HEK293 (cell line): ENCODE measurements around the gene CMPK1.

Experiments
- CTCF ChIA-PET: fragments of 350-600 bp; formaldehyde crosslinking; extraction: SDS; loops from one replicate; lab custom pipeline; 2021; ENCODE audit warnings: antibody characterized with exemption; lab: Yijun Ruan, JAX
- POLR2A ChIA-PET: fragments of 300-600 bp; formaldehyde crosslinking; extraction: SDS; loops from one replicate; lab custom pipeline; 2020; ENCODE audit warnings: antibody characterized with exemption, inconsistent platforms; lab: Yijun Ruan, JAX
- H3K27ac ChIP-seq: fragments of 200-500 bp; sonication (Bioruptor generic); 2 replicates; pipeline ENCODE4 v1.5.1; 2014; ENCODE audit warnings: low read depth, low read length, control low read depth, inconsistent platforms; ENCODE audit errors: extremely low read depth
- H3K36me3 ChIP-seq, 2 experiments: fragments of 200-500 bp in 1 of 2; sonication (Bioruptor generic) in 1 of 2; 1 replicate in 1 of 2; 2 replicates in 1 of 2; pipeline ENCODE4 v1.5.1; 2014 to 2017; ENCODE audit warnings: inconsistent platforms in 2 of 2, low read length in 2 of 2; ENCODE audit not compliant: control insufficient read depth in 2 of 2, insufficient read depth in 1 of 2
- H3K4me1 ChIP-seq: fragments of 200-500 bp; sonication (Bioruptor generic); 2 replicates; pipeline ENCODE4 v1.5.1; 2014; ENCODE audit warnings: mild to moderate bottlenecking, low read length, inconsistent platforms; ENCODE audit not compliant: control insufficient read depth, insufficient read depth
- H3K4me3 ChIP-seq: 2 replicates; pipeline ENCODE4 v1.5.1; 2011; ENCODE audit warnings: low read depth, mild to moderate bottlenecking, control low read depth, low read length, moderate library complexity
- H3K9me3 ChIP-seq: fragments of 200-500 bp; sonication (Bioruptor generic); 2 replicates; pipeline ENCODE4 v1.5.1; 2014; ENCODE audit warnings: low read depth, low read length, inconsistent platforms; ENCODE audit not compliant: control insufficient read depth, insufficient read depth
- SCRT2 ChIP-seq: fragments of 450-650 bp; formaldehyde crosslinking; IDR thresholded peaks from 2 replicates; pipeline ENCODE4 v1.5.1; 2016; ENCODE audit warnings: missing biosample characterization, missing genetic modification characterization
- ZBTB17 ChIP-seq: fragments of 450-650 bp; formaldehyde crosslinking; IDR thresholded peaks from 2 replicates; pipeline ENCODE4 v1.5.1; 2016; ENCODE audit warnings: missing biosample characterization, missing genetic modification characterization
- ZFP69B ChIP-seq: fragments of 450-650 bp; formaldehyde crosslinking; IDR thresholded peaks from 2 replicates; pipeline ENCODE4 v1.5.1; 2016; ENCODE audit warnings: missing biosample characterization, missing genetic modification characterization
- ZNF138 ChIP-seq: fragments of 450-650 bp; formaldehyde crosslinking; IDR thresholded peaks from 2 replicates; pipeline ENCODE4 v1.5.1; 2016; ENCODE audit warnings: missing biosample characterization, missing genetic modification characterization, borderline replicate concordance
- ZNF169 ChIP-seq: fragments of 450-650 bp; formaldehyde crosslinking; IDR thresholded peaks from 2 replicates; pipeline ENCODE4 v1.5.1; 2016; ENCODE audit warnings: missing biosample characterization, missing genetic modification characterization
- ZNF2 ChIP-seq: fragments of 450-650 bp; formaldehyde crosslinking; IDR thresholded peaks from 2 replicates; pipeline ENCODE4 v1.5.1; 2016; ENCODE audit warnings: missing biosample characterization, missing genetic modification characterization
- ZNF223 ChIP-seq: fragments of 450-650 bp; formaldehyde crosslinking; IDR thresholded peaks from 2 replicates; pipeline ENCODE4 v1.5.1; 2016; ENCODE audit warnings: missing biosample characterization, missing genetic modification characterization
- ZNF423 ChIP-seq: fragments of 450-650 bp; formaldehyde crosslinking; IDR thresholded peaks from 2 replicates; pipeline ENCODE4 v1.5.1; 2016; ENCODE audit warnings: missing biosample characterization, missing genetic modification characterization
- ZNF626 ChIP-seq: fragments of 450-650 bp; sonication (Bioruptor Pico); formaldehyde crosslinking; IDR thresholded peaks from 2 replicates; pipeline ENCODE4 v1.5.1; 2018; ENCODE audit warnings: missing biosample characterization, missing genetic modification characterization, inconsistent platforms
- ZNF792 ChIP-seq: fragments of 450-650 bp; formaldehyde crosslinking; IDR thresholded peaks from 2 replicates; pipeline ENCODE4 v1.5.1; 2016; ENCODE audit warnings: missing biosample characterization, missing genetic modification characterization
- TF ChIP-seq, protein P1 (sequence below): fragments of 450-650 bp; IDR thresholded peaks from 2 replicates; pipeline ENCODE4 v1.5.1; 2018; ENCODE audit warnings: missing biosample characterization, mild to moderate bottlenecking, missing genetic modification characterization
- TF ChIP-seq, protein P2 (sequence below): fragments of 450-650 bp; formaldehyde crosslinking; IDR thresholded peaks from 2 replicates; pipeline ENCODE4 v1.5.1; 2016; ENCODE audit warnings: missing biosample characterization, missing genetic modification characterization, borderline replicate concordance
- TF ChIP-seq, protein P3 (sequence below): sonication (generic); formaldehyde crosslinking; IDR thresholded peaks from 2 replicates; pipeline ENCODE4 v1.8.1; 2022; ENCODE audit warnings: mild to moderate bottlenecking, moderate library complexity, missing genetic modification reagents
- TF ChIP-seq, protein P4 (sequence below): fragments of 450-650 bp; formaldehyde crosslinking; IDR thresholded peaks from 2 replicates; pipeline ENCODE4 v1.5.1; 2016; ENCODE audit warnings: missing biosample characterization, missing genetic modification characterization, borderline replicate concordance

CMPK1 gene

DNA sequence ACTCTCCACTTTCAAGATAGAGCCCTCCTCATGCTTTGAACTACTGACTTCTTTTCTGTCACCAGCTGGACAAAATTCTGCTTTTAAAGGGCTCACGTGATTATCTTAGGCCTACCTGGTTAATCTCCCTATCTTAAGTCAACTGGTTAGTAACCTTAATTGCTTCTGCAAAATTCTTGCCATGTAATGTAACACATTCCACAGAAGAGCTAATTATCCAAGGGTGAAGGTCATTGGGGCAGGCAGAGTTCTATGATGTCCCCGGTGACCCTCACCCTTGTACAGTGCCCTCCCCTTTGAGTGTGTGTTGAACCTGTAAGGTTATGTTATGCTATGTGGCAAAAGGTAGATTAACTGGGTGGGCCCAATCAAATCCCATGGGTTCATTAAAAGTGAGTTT is 57.3 kb downstream of the CMPK1 start:
- POLR2A ChIA-PET: interaction anchor here (0.7 kb wide), 1 partner anchor 47 kb away, joined by 3 read pairs; the partner anchor contains the start of gene FOXD2
- no peaks in the 10 kb centered on the region for H3K36me3 ChIP-seq
- H3K4me1 ChIP-seq: no peaks in the 10 kb centered on the region
- H3K27ac ChIP-seq: no peak overlapping the region
- TF ChIP-seq, protein P1, sequence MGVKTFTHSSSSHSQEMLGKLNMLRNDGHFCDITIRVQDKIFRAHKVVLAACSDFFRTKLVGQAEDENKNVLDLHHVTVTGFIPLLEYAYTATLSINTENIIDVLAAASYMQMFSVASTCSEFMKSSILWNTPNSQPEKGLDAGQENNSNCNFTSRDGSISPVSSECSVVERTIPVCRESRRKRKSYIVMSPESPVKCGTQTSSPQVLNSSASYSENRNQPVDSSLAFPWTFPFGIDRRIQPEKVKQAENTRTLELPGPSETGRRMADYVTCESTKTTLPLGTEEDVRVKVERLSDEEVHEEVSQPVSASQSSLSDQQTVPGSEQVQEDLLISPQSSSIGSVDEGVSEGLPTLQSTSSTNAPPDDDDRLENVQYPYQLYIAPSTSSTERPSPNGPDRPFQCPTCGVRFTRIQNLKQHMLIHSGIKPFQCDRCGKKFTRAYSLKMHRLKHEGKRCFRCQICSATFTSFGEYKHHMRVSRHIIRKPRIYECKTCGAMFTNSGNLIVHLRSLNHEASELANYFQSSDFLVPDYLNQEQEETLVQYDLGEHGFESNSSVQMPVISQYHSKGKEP: no peak
- TF ChIP-seq ZBTB17: no peak
- TF ChIP-seq ZNF223 (tag by site-specific recombination): no peak
- TF ChIP-seq ZFP69B (tag by site-specific recombination): no peak
- no peak for TF ChIP-seq ZNF138 (tag by site-specific recombination)
- TF ChIP-seq, protein P2, sequence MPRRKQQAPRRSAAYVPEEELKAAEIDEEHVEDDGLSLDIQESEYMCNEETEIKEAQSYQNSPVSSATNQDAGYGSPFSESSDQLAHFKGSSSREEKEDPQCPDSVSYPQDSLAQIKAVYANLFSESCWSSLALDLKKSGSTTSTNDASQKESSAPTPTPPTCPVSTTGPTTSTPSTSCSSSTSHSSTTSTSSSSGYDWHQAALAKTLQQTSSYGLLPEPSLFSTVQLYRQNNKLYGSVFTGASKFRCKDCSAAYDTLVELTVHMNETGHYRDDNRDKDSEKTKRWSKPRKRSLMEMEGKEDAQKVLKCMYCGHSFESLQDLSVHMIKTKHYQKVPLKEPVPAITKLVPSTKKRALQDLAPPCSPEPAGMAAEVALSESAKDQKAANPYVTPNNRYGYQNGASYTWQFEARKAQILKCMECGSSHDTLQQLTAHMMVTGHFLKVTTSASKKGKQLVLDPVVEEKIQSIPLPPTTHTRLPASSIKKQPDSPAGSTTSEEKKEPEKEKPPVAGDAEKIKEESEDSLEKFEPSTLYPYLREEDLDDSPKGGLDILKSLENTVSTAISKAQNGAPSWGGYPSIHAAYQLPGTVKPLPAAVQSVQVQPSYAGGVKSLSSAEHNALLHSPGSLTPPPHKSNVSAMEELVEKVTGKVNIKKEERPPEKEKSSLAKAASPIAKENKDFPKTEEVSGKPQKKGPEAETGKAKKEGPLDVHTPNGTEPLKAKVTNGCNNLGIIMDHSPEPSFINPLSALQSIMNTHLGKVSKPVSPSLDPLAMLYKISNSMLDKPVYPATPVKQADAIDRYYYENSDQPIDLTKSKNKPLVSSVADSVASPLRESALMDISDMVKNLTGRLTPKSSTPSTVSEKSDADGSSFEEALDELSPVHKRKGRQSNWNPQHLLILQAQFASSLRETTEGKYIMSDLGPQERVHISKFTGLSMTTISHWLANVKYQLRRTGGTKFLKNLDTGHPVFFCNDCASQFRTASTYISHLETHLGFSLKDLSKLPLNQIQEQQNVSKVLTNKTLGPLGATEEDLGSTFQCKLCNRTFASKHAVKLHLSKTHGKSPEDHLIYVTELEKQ (tag by site-specific recombination): no peak
- TF ChIP-seq, protein P3, sequence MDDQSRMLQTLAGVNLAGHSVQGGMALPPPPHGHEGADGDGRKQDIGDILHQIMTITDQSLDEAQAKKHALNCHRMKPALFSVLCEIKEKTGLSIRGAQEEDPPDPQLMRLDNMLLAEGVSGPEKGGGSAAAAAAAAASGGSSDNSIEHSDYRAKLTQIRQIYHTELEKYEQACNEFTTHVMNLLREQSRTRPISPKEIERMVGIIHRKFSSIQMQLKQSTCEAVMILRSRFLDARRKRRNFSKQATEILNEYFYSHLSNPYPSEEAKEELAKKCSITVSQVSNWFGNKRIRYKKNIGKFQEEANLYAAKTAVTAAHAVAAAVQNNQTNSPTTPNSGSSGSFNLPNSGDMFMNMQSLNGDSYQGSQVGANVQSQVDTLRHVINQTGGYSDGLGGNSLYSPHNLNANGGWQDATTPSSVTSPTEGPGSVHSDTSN: no peak
- no peak for TF ChIP-seq SCRT2
- TF ChIP-seq ZNF626 (tag by site-specific recombination): no peak
- TF ChIP-seq ZNF423 (tag by site-specific recombination): no peak
- TF ChIP-seq, protein P4, sequence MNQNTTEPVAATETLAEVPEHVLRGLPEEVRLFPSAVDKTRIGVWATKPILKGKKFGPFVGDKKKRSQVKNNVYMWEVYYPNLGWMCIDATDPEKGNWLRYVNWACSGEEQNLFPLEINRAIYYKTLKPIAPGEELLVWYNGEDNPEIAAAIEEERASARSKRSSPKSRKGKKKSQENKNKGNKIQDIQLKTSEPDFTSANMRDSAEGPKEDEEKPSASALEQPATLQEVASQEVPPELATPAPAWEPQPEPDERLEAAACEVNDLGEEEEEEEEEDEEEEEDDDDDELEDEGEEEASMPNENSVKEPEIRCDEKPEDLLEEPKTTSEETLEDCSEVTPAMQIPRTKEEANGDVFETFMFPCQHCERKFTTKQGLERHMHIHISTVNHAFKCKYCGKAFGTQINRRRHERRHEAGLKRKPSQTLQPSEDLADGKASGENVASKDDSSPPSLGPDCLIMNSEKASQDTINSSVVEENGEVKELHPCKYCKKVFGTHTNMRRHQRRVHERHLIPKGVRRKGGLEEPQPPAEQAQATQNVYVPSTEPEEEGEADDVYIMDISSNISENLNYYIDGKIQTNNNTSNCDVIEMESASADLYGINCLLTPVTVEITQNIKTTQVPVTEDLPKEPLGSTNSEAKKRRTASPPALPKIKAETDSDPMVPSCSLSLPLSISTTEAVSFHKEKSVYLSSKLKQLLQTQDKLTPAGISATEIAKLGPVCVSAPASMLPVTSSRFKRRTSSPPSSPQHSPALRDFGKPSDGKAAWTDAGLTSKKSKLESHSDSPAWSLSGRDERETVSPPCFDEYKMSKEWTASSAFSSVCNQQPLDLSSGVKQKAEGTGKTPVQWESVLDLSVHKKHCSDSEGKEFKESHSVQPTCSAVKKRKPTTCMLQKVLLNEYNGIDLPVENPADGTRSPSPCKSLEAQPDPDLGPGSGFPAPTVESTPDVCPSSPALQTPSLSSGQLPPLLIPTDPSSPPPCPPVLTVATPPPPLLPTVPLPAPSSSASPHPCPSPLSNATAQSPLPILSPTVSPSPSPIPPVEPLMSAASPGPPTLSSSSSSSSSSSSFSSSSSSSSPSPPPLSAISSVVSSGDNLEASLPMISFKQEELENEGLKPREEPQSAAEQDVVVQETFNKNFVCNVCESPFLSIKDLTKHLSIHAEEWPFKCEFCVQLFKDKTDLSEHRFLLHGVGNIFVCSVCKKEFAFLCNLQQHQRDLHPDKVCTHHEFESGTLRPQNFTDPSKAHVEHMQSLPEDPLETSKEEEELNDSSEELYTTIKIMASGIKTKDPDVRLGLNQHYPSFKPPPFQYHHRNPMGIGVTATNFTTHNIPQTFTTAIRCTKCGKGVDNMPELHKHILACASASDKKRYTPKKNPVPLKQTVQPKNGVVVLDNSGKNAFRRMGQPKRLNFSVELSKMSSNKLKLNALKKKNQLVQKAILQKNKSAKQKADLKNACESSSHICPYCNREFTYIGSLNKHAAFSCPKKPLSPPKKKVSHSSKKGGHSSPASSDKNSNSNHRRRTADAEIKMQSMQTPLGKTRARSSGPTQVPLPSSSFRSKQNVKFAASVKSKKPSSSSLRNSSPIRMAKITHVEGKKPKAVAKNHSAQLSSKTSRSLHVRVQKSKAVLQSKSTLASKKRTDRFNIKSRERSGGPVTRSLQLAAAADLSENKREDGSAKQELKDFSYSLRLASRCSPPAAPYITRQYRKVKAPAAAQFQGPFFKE (tag by site-specific recombination): no peak
- no peak for TF ChIP-seq ZNF792 (tag by site-specific recombination)
- TF ChIP-seq ZNF2 (tag by site-specific recombination): no peak
- TF ChIP-seq ZNF169 (tag by site-specific recombination): no peak
- TF ChIP-seq, all 188 proteins: peak for 0
- H3K9me3 ChIP-seq: no peaks in the 10 kb centered on the region
- H3K4me3 ChIP-seq: no peak overlapping the region
- CTCF ChIA-PET: interaction anchor here (0.5 to 8.1 kb wide), 14 partner anchors 9 to 337 kb away, joined by 3 to 151 read pairs (median 5); partner anchors contain the start of gene FOXD2
